Testis (tissue), 3 donors: ENCODE results near the gene RPLP2. TPM values are rescaled to one million over a fixed set of nuclear protein-coding genes. Genes with fewer than 3 reads are reported as not detected.

Experiments
- DNase-seq: peaks from one replicate; pipeline ENCODE4 v3.0.0-alpha.2; 2019
- H3K27ac ChIP-seq, 2 donors: fragments of 200-600 bp; sonication (generic); one replicate each; pipeline ENCODE4 v1.5.1; 2019
- H3K27me3 ChIP-seq: fragments of 200-600 bp; sonication (generic); one replicate; pipeline ENCODE4 v1.5.1; 2019
- H3K36me3 ChIP-seq: fragments of 200-600 bp; sonication (generic); one replicate; pipeline ENCODE4 v1.5.1; 2017; ENCODE audit warnings: low read depth; ENCODE audit errors: missing control alignments
- H3K4me1 ChIP-seq: fragments of 200-600 bp; sonication (generic); one replicate; pipeline ENCODE4 v1.5.1; 2019
- H3K4me3 ChIP-seq, 2 donors: fragments of 200-600 bp; sonication (generic); one replicate each; pipeline ENCODE4 v1.5.1; 2017 to 2019
- H3K9me3 ChIP-seq: fragments of 200-600 bp; sonication (generic); one replicate; pipeline ENCODE4 v1.5.1; 2017
- CTCF ChIP-seq, 3 experiments: fragments of 450-650 bp in 2 of 3; fragments of 200-600 bp in 1 of 3; sonication (generic) in 1 of 3; IDR thresholded peaks; one replicate each; pipeline ENCODE4 v1.5.1; 2016 to 2019; ENCODE audit warnings: antibody characterized with exemption in 3 of 3, mild to moderate bottlenecking in 2 of 3, moderate library complexity in 1 of 3
- POLR2A ChIP-seq: fragments of 450-650 bp; IDR thresholded peaks from one replicate; pipeline ENCODE4 v1.6.1; 2017; ENCODE audit warnings: antibody characterized with exemption, mild to moderate bottlenecking, moderate library complexity
- WGBS, 2 donors: methylation state at CpG; one replicate each; pipeline ENCODE4 v1.1.5; 2018; 5-methylcytosine and 5-hydroxymethylcytosine counted together
- intact Hi-C: fragments of 100-400 bp; cut with DNase I; formaldehyde crosslinking; loops from one replicate; pipeline ENCODE4 v1.15.1; 2023; ENCODE audit warnings: low total_unique reads
- polyA plus RNA-seq: library from polyadenylated mRNA; stranded (reverse); fragments of 350-450 nt; fragmentation: Illumina TruSeq; extraction: RNeasy Lipid Tissue Mini Kit (QIAGEN cat#74804); gene quantifications from one replicate; pipeline ENCODE4 v1.2.3, GENCODE V29; 2014; ENCODE audit warnings: low read depth, low replicate concordance; ENCODE audit not compliant: insufficient read depth
- total RNA-seq, 2 donors: library from RNA; depleted of rRNA; stranded (reverse); fragments of >200 nt; gene quantifications; one replicate each; pipeline ENCODE4 v1.2.3, GENCODE V29; 2016

RPLP2 gene
- total and polyA plus RNA-seq, 3 donors from 2014 or later: 193 to 943 (median 864) TPM

GRCh38 chr11:832529-833113 lies 22.9 kb downstream of the RPLP2 start, which contains the start of gene CD151:
Gene CD151 (plus strand): TSS chr11:832952. CDS start chr11:836070, 3,118 bp downstream.
- Histone ChIP-seq H3K9me3 (no peaks in the 10 kb centered on the region), H3K27ac (peak within 1 kb of the TSS; percentile 55 to 81), H3K4me1 (peaks cover 47% of the 10 kb centered on the region), H3K36me3 (no peaks in the 10 kb centered on the region), H3K27me3 (no peaks in the 10 kb centered on the region), H3K4me3 (peak within 1 kb of the TSS; percentile 60 to 76)
- intact Hi-C loops: no loop called here
- TF ChIP-seq CTCF (IDR thresholded peaks at IDR 0.05) (no peak), POLR2A (no peak)
- WGBS, 2 donors: 3% methylated on average over 24 of the region's 67 CpGs; no CpG with 5 or more reads in 1 of the 2 donors
- peak; percentile 76 for DNase-seq

GRCh38 chr11:833114-833791 lies 23.5 kb downstream of the RPLP2 start:
- intact Hi-C loops: no loop called here
- WGBS, 2 donors: 0% methylated on average over 44 of the region's 55 CpGs; no CpG with 5 or more reads in 1 of the 2 donors
- DNase-seq: no peak
- H3K36me3 ChIP-seq: no peaks in the 10 kb centered on the region
- H3K4me1 ChIP-seq: peaks cover 47% of the 10 kb centered on the region
- no peaks in the 10 kb centered on the region for H3K27me3 ChIP-seq
- TF ChIP-seq CTCF (IDR thresholded peaks at IDR 0.05) (no peak), POLR2A (no peak)
- H3K9me3 ChIP-seq: no peaks in the 10 kb centered on the region
- H3K27ac ChIP-seq: peak overlapping the region; percentile 55 to 81
- H3K4me3 ChIP-seq: peak overlapping the region; percentile 60 to 76

- peaks cover 47% of the 10 kb centered on the region for H3K4me1 ChIP-seq
Measured at GRCh38 chr11:833849-834311, 24.1 kb downstream of the RPLP2 start.

More at GRCh38 chr11:833849-834311, 24.1 kb downstream of the RPLP2 start:
- H3K9me3 ChIP-seq: no peaks in the 10 kb centered on the region
- H3K27ac ChIP-seq: peak overlapping the region; percentile 55 to 81
- peak overlapping the region in 1 of 2 donors; percentile 76 for H3K4me3 ChIP-seq
- WGBS, 2 donors: 51 to 58% methylated on average over 6 to 9 of the region's 9 CpGs
- TF ChIP-seq POLR2A (no peak), CTCF (IDR thresholded peaks at IDR 0.05) (no peak)
- intact Hi-C loops: no loop called here
- H3K27me3 ChIP-seq: no peaks in the 10 kb centered on the region
- no peak for DNase-seq
- no peaks in the 10 kb centered on the region for H3K36me3 ChIP-seq
